H1 (cell line): ENCODE data around the gene PRMT3. TPM values are rescaled to one million over a fixed set of nuclear protein-coding genes. Genes with fewer than 3 reads are reported as not detected.

Experiments
- ATF3 ChIP-seq: IDR thresholded peaks from 2 replicates; pipeline ENCODE4 v1.6.1; 2011; ENCODE audit warnings: low read depth, mild to moderate bottlenecking, low read length; ENCODE audit not compliant: insufficient read depth
- CBX5 ChIP-seq: fragments of 300-800, 300-1000 bp; sonication (generic); IDR thresholded peaks from 2 replicates; pipeline ENCODE4 v1.7.1; 2016; ENCODE audit warnings: antibody characterized with exemption, low read length, low read depth
- CHD7 ChIP-seq: fragments of 300-600 bp; sonication (generic); IDR thresholded peaks from 2 replicates; pipeline ENCODE4 v1.7.1; 2012; ENCODE audit warnings: low read length, moderate library complexity, mild to moderate bottlenecking, inconsistent platforms; ENCODE audit not compliant: insufficient replicate concordance
- KDM1A ChIP-seq: fragments of 200-600, 300-600 bp; sonication (generic); IDR thresholded peaks from 2 replicates; pipeline ENCODE4 v1.7.1; 2016; ENCODE audit warnings: mild to moderate bottlenecking, low read length, borderline replicate concordance
- MAFK ChIP-seq: IDR thresholded peaks from 2 replicates; pipeline ENCODE4 v1.6.1; 2012; ENCODE audit warnings: low read depth, mild to moderate bottlenecking, improper control_type of control experiment, low read length
- RXRA ChIP-seq: IDR thresholded peaks from 2 replicates; pipeline ENCODE4 v1.6.1; 2011; ENCODE audit warnings: low read depth, mild to moderate bottlenecking, low read length, moderate library complexity; ENCODE audit not compliant: insufficient read depth
- TBP ChIP-seq: IDR thresholded peaks from 2 replicates; pipeline ENCODE4 v1.6.1; 2011; ENCODE audit warnings: low read depth, low read length, improper control_type of control experiment
- polyA plus RNA-seq, 7 experiments: library from polyadenylated mRNA; depleted of rRNA in 3 of 7; stranded (reverse) in 5 of 7; unstranded in 2 of 7; fragments of >200 nt in 5 of 7; fragments of 200-250 nt in 2 of 7; gene quantifications; 1 replicate in 5 of 7; 2 replicates in 1 of 7; 4 replicates in 1 of 7; pipeline versions ENCODE4 v1.2.1 to v1.2.3, GENCODE V29; 2011 to 2013; ENCODE audit warnings: missing spikeins in 2 of 7, mixed read lengths in 2 of 7
- total RNA-seq: library from RNA; stranded (reverse); fragmentation: NEBNext Ultra II Directional; extraction: Animal tissue kit (Norgen Biotek cat#: 25700); gene quantifications from 2 replicates; pipeline ENCODE4 v1.2.1, GENCODE V29; 2021

Gene PRMT3
- total and polyA plus RNA-seq, 2 of the 8 experiments (the other 6 are each of a cell fraction or from before 2014, with no cell fraction given): 11.2 to 26.5 TPM

GRCh38 chr11:20551096-20551495 is 163.6 kb downstream of the PRMT3 start (continued):
- TF ChIP-seq CHD7: no peak
- TF ChIP-seq RXRA: no peak
- TF ChIP-seq ATF3: no peak
- TF ChIP-seq CBX5: no peak
- TF ChIP-seq MAFK: no peak
- no peak for TF ChIP-seq TBP
- TF ChIP-seq KDM1A: no peak
- TF ChIP-seq, all 59 proteins: peak for 0
